ENCODE measurements around the gene HOXA13.

HOXA13 gene

GRCh38 chr7:27149842-27150567 is 49.9 kb downstream of the HOXA13 start:
- Histone ChIP-seq H3K4me3 (ENCODE audit: low read depth in 1 of 2, low read length in 1 of 2) (peak overlapping the region in 1 of 2 experiments; percentile 62), H3K36me3 (no peaks in the 10 kb centered on the region), H3K27me3 (peaks cover 100% of the 10 kb centered on the region), H3K9me3 (no peaks in the 10 kb centered on the region), H3K4me1 (ENCODE audit: control insufficient read depth in 1 of 2, insufficient read depth in 1 of 2, low read depth in 1 of 2, low read length in 1 of 2) (peaks cover 34 to 44% of the 10 kb centered on the region in 2 experiments), H3K27ac (no peak overlapping the region)
- TF ChIP-seq, protein P1, sequence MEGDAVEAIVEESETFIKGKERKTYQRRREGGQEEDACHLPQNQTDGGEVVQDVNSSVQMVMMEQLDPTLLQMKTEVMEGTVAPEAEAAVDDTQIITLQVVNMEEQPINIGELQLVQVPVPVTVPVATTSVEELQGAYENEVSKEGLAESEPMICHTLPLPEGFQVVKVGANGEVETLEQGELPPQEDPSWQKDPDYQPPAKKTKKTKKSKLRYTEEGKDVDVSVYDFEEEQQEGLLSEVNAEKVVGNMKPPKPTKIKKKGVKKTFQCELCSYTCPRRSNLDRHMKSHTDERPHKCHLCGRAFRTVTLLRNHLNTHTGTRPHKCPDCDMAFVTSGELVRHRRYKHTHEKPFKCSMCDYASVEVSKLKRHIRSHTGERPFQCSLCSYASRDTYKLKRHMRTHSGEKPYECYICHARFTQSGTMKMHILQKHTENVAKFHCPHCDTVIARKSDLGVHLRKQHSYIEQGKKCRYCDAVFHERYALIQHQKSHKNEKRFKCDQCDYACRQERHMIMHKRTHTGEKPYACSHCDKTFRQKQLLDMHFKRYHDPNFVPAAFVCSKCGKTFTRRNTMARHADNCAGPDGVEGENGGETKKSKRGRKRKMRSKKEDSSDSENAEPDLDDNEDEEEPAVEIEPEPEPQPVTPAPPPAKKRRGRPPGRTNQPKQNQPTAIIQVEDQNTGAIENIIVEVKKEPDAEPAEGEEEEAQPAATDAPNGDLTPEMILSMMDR (IDR thresholded peaks at IDR 0.05) = no peak

GRCh38 chr7:27148756-27149641 is 50.9 kb downstream of the HOXA13 start:
- Histone ChIP-seq H3K9me3 (no peaks in the 10 kb centered on the region), H3K27ac (no peak overlapping the region), H3K36me3 (no peaks in the 10 kb centered on the region), H3K4me3 (ENCODE audit: low read depth in 1 of 2, low read length in 1 of 2) (no peak overlapping the region), H3K4me1 (ENCODE audit: control insufficient read depth in 1 of 2, insufficient read depth in 1 of 2, low read depth in 1 of 2, low read length in 1 of 2) (peaks cover 34 to 41% of the 10 kb centered on the region in 2 experiments), H3K27me3 (peaks cover 100% of the 10 kb centered on the region)
- TF ChIP-seq, protein P1 (IDR thresholded peaks at IDR 0.05) = no peak

DNA sequence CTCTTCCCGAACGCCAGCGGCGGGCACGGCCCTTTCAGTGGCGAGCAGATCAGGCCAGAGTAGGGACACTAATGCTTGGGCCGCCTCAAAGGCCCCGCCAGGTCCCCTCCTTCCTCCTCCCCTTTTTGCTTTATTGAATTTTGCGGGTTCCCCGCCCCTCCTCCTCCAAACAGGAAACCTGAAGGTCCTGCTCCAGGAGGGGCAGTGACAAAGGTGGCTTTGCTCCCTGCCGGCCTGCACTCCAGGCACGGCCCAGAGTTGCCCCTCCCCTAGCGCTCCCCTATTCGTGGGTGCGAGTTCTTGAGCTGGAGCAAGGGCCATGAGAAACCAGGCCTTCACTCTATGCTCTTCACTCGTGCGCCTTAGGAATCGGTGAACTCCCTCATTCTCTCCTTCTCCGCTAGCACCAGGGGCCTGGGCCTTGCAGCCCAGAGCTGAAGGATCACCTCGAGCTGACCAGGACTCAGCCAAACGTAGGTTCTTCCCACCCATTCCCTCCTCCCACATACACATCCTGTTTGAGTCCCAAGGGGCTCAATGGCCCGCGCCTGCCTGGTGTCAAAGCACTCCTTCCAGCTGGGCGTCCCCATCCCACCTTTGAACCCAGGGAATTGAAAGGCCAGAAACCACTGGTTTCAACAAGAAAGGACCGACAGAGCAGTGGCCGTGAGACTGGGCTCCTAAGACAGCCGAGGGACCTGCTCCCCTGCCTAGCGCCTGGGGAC is 51.7 kb downstream of the HOXA13 start:
- TF ChIP-seq, protein P1 (IDR thresholded peaks at IDR 0.05) = no peak
- Histone ChIP-seq H3K36me3 (no peaks in the 10 kb centered on the region), H3K9me3 (no peaks in the 10 kb centered on the region), H3K4me3 (ENCODE audit: low read depth in 1 of 2, low read length in 1 of 2) (peak overlapping the region in 1 of 2 experiments; percentile 35), H3K27me3 (peaks cover 97% of the 10 kb centered on the region), H3K4me1 (ENCODE audit: control insufficient read depth in 1 of 2, insufficient read depth in 1 of 2, low read depth in 1 of 2, low read length in 1 of 2) (peaks cover 34 to 41% of the 10 kb centered on the region in 2 experiments), H3K27ac (no peak overlapping the region)

DNA sequence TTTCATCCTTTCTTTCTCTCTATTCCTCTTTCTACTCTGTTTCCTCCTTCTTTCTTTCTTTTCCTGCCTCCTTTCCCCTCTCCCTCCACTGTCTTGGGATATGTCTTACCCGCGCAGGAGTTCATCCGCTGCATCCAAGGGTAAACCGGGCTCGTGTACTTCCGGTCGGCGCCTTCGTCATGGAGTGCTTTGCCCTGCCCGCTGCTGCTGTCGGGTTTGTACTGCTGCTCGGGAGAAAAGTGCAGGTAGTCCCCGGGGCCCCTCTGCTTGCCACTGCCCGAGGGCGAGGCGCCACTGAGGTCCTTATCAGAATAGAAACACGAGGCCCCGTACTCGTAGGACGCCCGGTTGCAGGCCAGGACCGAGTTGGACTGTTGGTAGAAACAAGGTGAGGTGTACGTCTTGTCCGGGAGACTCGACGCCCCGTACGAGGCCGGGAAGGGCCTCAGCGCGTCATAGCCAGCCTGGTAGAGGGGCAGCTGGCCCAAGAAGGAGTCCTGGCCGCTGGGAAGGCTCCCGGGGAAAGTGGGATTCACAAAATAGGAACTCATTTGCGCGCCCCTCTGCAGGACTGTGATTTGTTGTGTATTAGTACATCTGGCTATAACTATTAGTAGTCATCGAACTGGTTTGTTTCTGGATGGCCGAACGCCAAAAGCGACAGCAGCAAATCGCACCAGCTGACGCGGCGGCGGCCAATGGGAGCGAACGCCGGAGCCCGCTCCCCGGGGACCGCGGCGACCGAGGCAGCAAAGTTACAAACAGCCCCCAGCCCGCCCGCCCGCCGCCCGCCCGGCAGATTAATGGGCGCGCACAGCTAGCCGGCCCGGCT is 52.5 kb downstream of the HOXA13 start, which contains the start of gene HOXA6:
TSS of gene HOXA6 (minus strand) at position 576 of the 832 bp plus-strand sequence. CDS start at position 551, 25 bp downstream.
- Histone ChIP-seq H3K9me3 (no peaks in the 10 kb centered on the region), H3K27ac (no peak within 1 kb of the TSS), H3K27me3 (peaks cover 95% of the 10 kb centered on the region), H3K4me1 (ENCODE audit: control insufficient read depth in 1 of 2, insufficient read depth in 1 of 2, low read depth in 1 of 2, low read length in 1 of 2) (peaks cover 31 to 36% of the 10 kb centered on the region in 2 experiments), H3K36me3 (no peaks in the 10 kb centered on the region), H3K4me3 (ENCODE audit: low read depth in 1 of 2, low read length in 1 of 2) (peak within 1 kb of the TSS in 1 of 2 experiments; percentile 35)
- TF ChIP-seq, protein P1 (IDR thresholded peaks at IDR 0.05) = no peak
